H9 (cell line): ENCODE measurements around the gene HECTD2. TPM values are rescaled to one million over a fixed set of nuclear protein-coding genes. Genes with fewer than 3 reads are reported as not detected.

Experiments
- DNase-seq: peaks from one replicate; pipeline ENCODE4 v3.0.0-alpha.2; 2017
- H2AFZ ChIP-seq: one replicate; pipeline ENCODE4 v1.6.1; 2013; ENCODE audit warnings: mild to moderate bottlenecking, low read length, control low read depth, moderate library complexity
- H2AK5ac ChIP-seq: 2 replicates; pipeline ENCODE4 v1.6.1; 2013; ENCODE audit warnings: low read length, control low read depth, mixed read lengths; ENCODE audit not compliant: insufficient read length
- H2BK120ac ChIP-seq: one replicate; pipeline ENCODE4 v1.6.1; 2013; ENCODE audit warnings: low read depth, mild to moderate bottlenecking, low read length, control low read depth, inconsistent platforms; ENCODE audit not compliant: poor library complexity, severe bottlenecking
- H2BK12ac ChIP-seq: 2 replicates; pipeline ENCODE4 v1.6.1; 2013; ENCODE audit warnings: low read length, control low read depth, mixed read lengths, low read depth; ENCODE audit not compliant: insufficient read length
- H2BK15ac ChIP-seq: 2 replicates; pipeline ENCODE4 v1.6.1; 2013; ENCODE audit warnings: low read depth, low read length, control low read depth
- H2BK20ac ChIP-seq: one replicate; pipeline ENCODE4 v1.6.1; 2013; ENCODE audit warnings: low read depth, mild to moderate bottlenecking, low read length, control low read depth, inconsistent platforms; ENCODE audit not compliant: poor library complexity, severe bottlenecking
- H2BK5ac ChIP-seq: 2 replicates; pipeline ENCODE4 v1.6.1; 2013; ENCODE audit warnings: low read length, control low read depth, mixed read lengths; ENCODE audit not compliant: insufficient read length
- H3K14ac ChIP-seq: 2 replicates; pipeline ENCODE4 v1.6.1; 2013; ENCODE audit warnings: low read length, control low read depth; ENCODE audit not compliant: insufficient read depth
- H3K18ac ChIP-seq: 2 replicates; pipeline ENCODE4 v1.6.1; 2013; ENCODE audit warnings: low read depth, mild to moderate bottlenecking, mixed read lengths, low read length, control low read depth; ENCODE audit not compliant: insufficient read length
- H3K23ac ChIP-seq: 2 replicates; pipeline ENCODE4 v1.6.1; 2013; ENCODE audit warnings: low read length, control low read depth, mixed read lengths, low read depth; ENCODE audit not compliant: insufficient read length
- H3K23me2 ChIP-seq: 2 replicates; pipeline ENCODE4 v1.6.1; 2013; ENCODE audit warnings: low read depth, mild to moderate bottlenecking, mixed read lengths, low read length, control low read depth; ENCODE audit not compliant: insufficient read length, poor library complexity, severe bottlenecking
- H3K27ac ChIP-seq: 2 replicates; pipeline ENCODE4 v1.5.1; 2013; ENCODE audit warnings: low read length, control low read depth, mixed read lengths, low read depth; ENCODE audit not compliant: insufficient read length
- H3K27me3 ChIP-seq: 2 replicates; pipeline ENCODE4 v1.6.1; 2013; ENCODE audit warnings: low read length, control low read depth, inconsistent platforms; ENCODE audit not compliant: insufficient read depth
- H3K4ac ChIP-seq: 2 replicates; pipeline ENCODE4 v1.6.1; 2013; ENCODE audit warnings: low read depth, mild to moderate bottlenecking, control low read depth, inconsistent platforms, low read length, moderate library complexity
- H3K4me1 ChIP-seq: 2 replicates; pipeline ENCODE4 v1.6.1; 2013; ENCODE audit warnings: low read length, control low read depth, inconsistent platforms; ENCODE audit not compliant: insufficient read depth
- H3K4me2 ChIP-seq: 2 replicates; pipeline ENCODE4 v1.6.1; 2013; ENCODE audit warnings: low read length, control low read depth, mixed read lengths; ENCODE audit not compliant: insufficient read length, insufficient read depth
- H3K56ac ChIP-seq: 2 replicates; pipeline ENCODE4 v1.6.1; 2013; ENCODE audit warnings: low read depth, mild to moderate bottlenecking, mixed read lengths, low read length, control low read depth; ENCODE audit not compliant: insufficient read length
- H3K79me1 ChIP-seq: 2 replicates; pipeline ENCODE4 v1.6.1; 2013; ENCODE audit warnings: low read depth, mild to moderate bottlenecking, moderate library complexity, low read length, control low read depth, inconsistent platforms; ENCODE audit not compliant: insufficient read depth, poor library complexity, severe bottlenecking
- H3K79me2 ChIP-seq: 2 replicates; pipeline ENCODE4 v1.6.1; 2013; ENCODE audit warnings: low read length, control low read depth, inconsistent platforms; ENCODE audit not compliant: insufficient read depth
- H3K9ac ChIP-seq: 2 replicates; pipeline ENCODE4 v1.6.1; 2013; ENCODE audit warnings: low read length, control low read depth, mixed read lengths; ENCODE audit not compliant: insufficient read length; ENCODE audit errors: extremely low read depth
- H3K9me3 ChIP-seq: one replicate; pipeline ENCODE4 v1.6.1; 2013; ENCODE audit warnings: low read depth, low read length, inconsistent platforms; ENCODE audit not compliant: control insufficient read depth
- H3T11ph ChIP-seq: one replicate; pipeline ENCODE4 v1.6.1; 2013; ENCODE audit warnings: mild to moderate bottlenecking, low read length, control low read depth, inconsistent platforms
- H4K20me1 ChIP-seq: one replicate; pipeline ENCODE4 v1.6.1; 2013; ENCODE audit not compliant: control insufficient read depth, insufficient read length, insufficient read depth
- H4K5ac ChIP-seq: 2 replicates; pipeline ENCODE4 v1.6.1; 2013; ENCODE audit warnings: low read depth, mild to moderate bottlenecking, mixed read lengths, low read length, control low read depth; ENCODE audit not compliant: insufficient read length
- H4K8ac ChIP-seq: replicated peaks from 2 replicates; pipeline ENCODE4 v1.6.1; 2013; ENCODE audit warnings: low read length, control low read depth, mixed read lengths, low read depth; ENCODE audit not compliant: insufficient read length
- H4K91ac ChIP-seq: 2 replicates; pipeline ENCODE4 v1.6.1; 2013; ENCODE audit warnings: low read depth, mild to moderate bottlenecking, moderate library complexity, mixed read lengths, low read length, control low read depth; ENCODE audit not compliant: insufficient read length
- H3K27ac Mint-ChIP-seq, 3 experiments: 2 replicates in 2 of 3; 3 replicates in 1 of 3; pipeline ENCODE4 v1.8.0; 2020 to 2021; ENCODE audit warnings: mixed read lengths in 3 of 3, mild to moderate bottlenecking in 1 of 3, moderate library complexity in 1 of 3
- H3K27me3 Mint-ChIP-seq: 2 replicates; pipeline ENCODE4 v1.8.0; 2021; ENCODE audit warnings: low read depth, mild to moderate bottlenecking, moderate library complexity, mixed read lengths
- H3K36me3 Mint-ChIP-seq, 3 experiments: 2 replicates in 2 of 3; 3 replicates in 1 of 3; pipeline ENCODE4 v1.8.0; 2020 to 2021; ENCODE audit warnings: low read depth in 3 of 3, mixed read lengths in 3 of 3; ENCODE audit not compliant: insufficient read depth in 1 of 3
- H3K4me1 Mint-ChIP-seq, 2 experiments: 2 replicates each; pipeline ENCODE4 v1.8.0; 2020; ENCODE audit warnings: mixed read lengths in 2 of 2
- H3K4me3 Mint-ChIP-seq, 2 experiments: 2 replicates in 1 of 2; 3 replicates in 1 of 2; pipeline ENCODE4 v1.8.0; 2020 to 2021; ENCODE audit warnings: mild to moderate bottlenecking in 2 of 2, mixed read lengths in 2 of 2, moderate library complexity in 1 of 2
- H3K9me3 Mint-ChIP-seq, 2 experiments: 2 replicates in 1 of 2; 3 replicates in 1 of 2; pipeline ENCODE4 v1.8.0; 2020; ENCODE audit warnings: mild to moderate bottlenecking in 2 of 2, mixed read lengths in 2 of 2, moderate library complexity in 1 of 2
- WGBS: extraction: QIAGEN DNeasy Blood & Tissue Kit; methylation state at CpG from one replicate; pipeline ENCODE4 v1.1.7; 2013; ENCODE audit warnings: missing lambda C conversion rate, low lambda C conversion rate, mixed read lengths; ENCODE audit not compliant: insufficient read length; ENCODE audit errors: extremely low coverage; 5-methylcytosine and 5-hydroxymethylcytosine counted together
- total RNA-seq: library from RNA; stranded (reverse); gene quantifications from 2 replicates; pipeline ENCODE4 v1.2.1, GENCODE V29; 2021
- TF ChIP-seq, protein P1 (sequence below): fragments of 200-600 bp; sonication (generic); conservative IDR thresholded peaks from 3 replicates; pipeline ENCODE4 v1.8.0; 2021; ENCODE audit warnings: antibody characterized with exemption, mild to moderate bottlenecking

The HECTD2 gene
- total RNA-seq, 1 experiment from 2014 or later: 13.4 TPM

DNA sequence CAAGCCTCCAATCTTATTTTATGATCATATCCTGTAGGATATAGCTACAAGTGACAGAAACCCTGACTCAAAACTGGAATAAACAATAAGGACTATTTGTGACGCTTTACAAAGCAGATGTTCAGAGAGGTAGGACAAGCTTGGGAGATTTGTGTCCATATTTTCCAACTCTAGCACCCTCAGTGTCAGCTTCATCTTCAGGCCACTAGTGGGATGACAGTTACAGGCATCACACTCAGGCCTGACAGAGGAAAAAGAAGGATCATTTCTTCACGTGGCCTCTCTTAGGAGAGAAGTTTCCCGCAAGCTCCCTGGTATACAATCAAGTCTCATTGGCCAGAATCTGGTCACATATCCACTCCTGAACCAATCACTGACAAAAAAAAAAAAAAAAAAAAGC is 148.3 kb downstream of the HECTD2 start:
- H2AFZ ChIP-seq: no peak overlapping the region
- H2BK15ac ChIP-seq: no peak overlapping the region
- peaks cover 16 to 19% of the 10 kb centered on the region in 2 experiments for H3K9me3 Mint-ChIP-seq
- H3K27me3 ChIP-seq: no peaks in the 10 kb centered on the region
- H4K91ac ChIP-seq: no peak overlapping the region
- H3K27me3 Mint-ChIP-seq: peaks cover 5% of the 10 kb centered on the region
- TF ChIP-seq, protein P1, sequence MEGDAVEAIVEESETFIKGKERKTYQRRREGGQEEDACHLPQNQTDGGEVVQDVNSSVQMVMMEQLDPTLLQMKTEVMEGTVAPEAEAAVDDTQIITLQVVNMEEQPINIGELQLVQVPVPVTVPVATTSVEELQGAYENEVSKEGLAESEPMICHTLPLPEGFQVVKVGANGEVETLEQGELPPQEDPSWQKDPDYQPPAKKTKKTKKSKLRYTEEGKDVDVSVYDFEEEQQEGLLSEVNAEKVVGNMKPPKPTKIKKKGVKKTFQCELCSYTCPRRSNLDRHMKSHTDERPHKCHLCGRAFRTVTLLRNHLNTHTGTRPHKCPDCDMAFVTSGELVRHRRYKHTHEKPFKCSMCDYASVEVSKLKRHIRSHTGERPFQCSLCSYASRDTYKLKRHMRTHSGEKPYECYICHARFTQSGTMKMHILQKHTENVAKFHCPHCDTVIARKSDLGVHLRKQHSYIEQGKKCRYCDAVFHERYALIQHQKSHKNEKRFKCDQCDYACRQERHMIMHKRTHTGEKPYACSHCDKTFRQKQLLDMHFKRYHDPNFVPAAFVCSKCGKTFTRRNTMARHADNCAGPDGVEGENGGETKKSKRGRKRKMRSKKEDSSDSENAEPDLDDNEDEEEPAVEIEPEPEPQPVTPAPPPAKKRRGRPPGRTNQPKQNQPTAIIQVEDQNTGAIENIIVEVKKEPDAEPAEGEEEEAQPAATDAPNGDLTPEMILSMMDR: no peak
- WGBS: no CpG with 5 or more reads among the region's 3 CpGs
- no peak for DNase-seq
- H3K23ac ChIP-seq: no peak overlapping the region
- H3K27ac ChIP-seq: no peak overlapping the region
- H3K79me2 ChIP-seq: no peaks in the 10 kb centered on the region
- H3K9me3 ChIP-seq: no peaks in the 10 kb centered on the region
- H2AK5ac ChIP-seq: no peak overlapping the region
- peaks cover 5 to 18% (median 7%) of the 10 kb centered on the region in 3 experiments for H3K36me3 Mint-ChIP-seq
- H4K20me1 ChIP-seq: no peaks in the 10 kb centered on the region
- no peak overlapping the region for H4K8ac ChIP-seq
- no peak overlapping the region for H3T11ph ChIP-seq
- no peaks in the 10 kb centered on the region for H3K79me1 ChIP-seq
- no peaks in the 10 kb centered on the region for H3K4me1 ChIP-seq
- no peak overlapping the region for H2BK5ac ChIP-seq
- H3K23me2 ChIP-seq: no peaks in the 10 kb centered on the region
- H3K18ac ChIP-seq: no peak overlapping the region
- no peak overlapping the region for H3K14ac ChIP-seq
- no peak overlapping the region for H4K5ac ChIP-seq
- no peak overlapping the region for H2BK120ac ChIP-seq
- H3K9ac ChIP-seq: no peak overlapping the region
- H3K4ac ChIP-seq: no peak overlapping the region
- no peak overlapping the region for H2BK20ac ChIP-seq
- peaks cover 5 to 8% of the 10 kb centered on the region in 2 experiments; a peak in 2 of 4 replicates for H3K4me1 Mint-ChIP-seq
- H3K56ac ChIP-seq: no peak overlapping the region
- H2BK12ac ChIP-seq: no peak overlapping the region
- H3K27ac Mint-ChIP-seq: no peak overlapping the region
- no peak overlapping the region for H3K4me3 Mint-ChIP-seq
- no peak overlapping the region for H3K4me2 ChIP-seq
